Endothelial cell (in vitro differentiated cells): ENCODE measurements around the gene PTPN1. TPM values are rescaled to one million over a fixed set of nuclear protein-coding genes. Genes with fewer than 3 reads are reported as not detected.

Experiments
- DNase-seq: peaks from one replicate; pipeline ENCODE4 v3.0.0; 2021; ENCODE audit warnings: low spot score
- H3K27ac Mint-ChIP-seq: one replicate; pipeline ENCODE4 v1.8.0; 2021; ENCODE audit warnings: mixed read lengths, inconsistent platforms; ENCODE audit not compliant: unreplicated experiment
- H3K27me3 Mint-ChIP-seq: one replicate; pipeline ENCODE4 v1.8.0; 2021; ENCODE audit warnings: mild to moderate bottlenecking, moderate library complexity, mixed read lengths, inconsistent platforms; ENCODE audit not compliant: unreplicated experiment
- H3K36me3 Mint-ChIP-seq: one replicate; pipeline ENCODE4 v1.8.0; 2021; ENCODE audit warnings: mild to moderate bottlenecking, low read depth, mixed read lengths, inconsistent platforms; ENCODE audit not compliant: unreplicated experiment
- H3K4me1 Mint-ChIP-seq: one replicate; pipeline ENCODE4 v1.8.0; 2021; ENCODE audit warnings: mild to moderate bottlenecking, mixed read lengths, inconsistent platforms; ENCODE audit not compliant: unreplicated experiment
- H3K4me3 Mint-ChIP-seq: one replicate; pipeline ENCODE4 v1.8.0; 2021; ENCODE audit warnings: mild to moderate bottlenecking, mixed read lengths, inconsistent platforms; ENCODE audit not compliant: unreplicated experiment
- H3K9me3 Mint-ChIP-seq: one replicate; pipeline ENCODE4 v1.8.0; 2021; ENCODE audit warnings: mixed read lengths, inconsistent platforms; ENCODE audit not compliant: unreplicated experiment
- CTCF ChIP-seq: fragments of 200-600 bp; sonication (generic); IDR thresholded peaks from one replicate; pipeline ENCODE4 v1.5.0; 2021; ENCODE audit warnings: antibody characterized with exemption; ENCODE audit not compliant: unreplicated experiment
- total RNA-seq: library from RNA; stranded (reverse); fragmentation: NEBNext Ultra II Directional; extraction: Animal tissue kit (Norgen Biotek cat#: 25700); gene quantifications from one replicate; pipeline ENCODE4 v1.2.1, GENCODE V29; 2021; ENCODE audit not compliant: unreplicated experiment

PTPN1 gene
- total RNA-seq, 1 donor from 2014 or later = 46.0 TPM

GRCh38 chr20:50561379-50562078 lies 51.3 kb downstream of the PTPN1 start:
- Mint-ChIP-seq H3K27me3 (peaks cover 4% of the 10 kb centered on the region), H3K4me3 (no peak overlapping the region), H3K27ac (no peak overlapping the region), H3K4me1 (peaks cover 9% of the 10 kb centered on the region), H3K36me3 (peaks cover 18% of the 10 kb centered on the region), H3K9me3 (no peaks in the 10 kb centered on the region)
- TF ChIP-seq CTCF = no peak
- DNase-seq = no peak

- Mint-ChIP-seq H3K36me3 (peaks cover 22% of the 10 kb centered on the region), H3K27ac (no peak overlapping the region), H3K9me3 (no peaks in the 10 kb centered on the region), H3K4me1 (peaks cover 9% of the 10 kb centered on the region), H3K4me3 (peak overlapping the region; percentile 37), H3K27me3 (peaks cover 4% of the 10 kb centered on the region)
- no peak for DNase-seq
- TF ChIP-seq CTCF = no peak
These were observed 52.1 kb downstream of the PTPN1 start for GRCh38 chr20:50562262-50562701.

- no peak for TF ChIP-seq CTCF
- Mint-ChIP-seq H3K36me3 (peaks cover 22% of the 10 kb centered on the region), H3K9me3 (no peaks in the 10 kb centered on the region), H3K27me3 (peaks cover 3% of the 10 kb centered on the region), H3K4me1 (peaks cover 8% of the 10 kb centered on the region), H3K4me3 (no peak overlapping the region), H3K27ac (peak overlapping the region; percentile 31)
- no peak for DNase-seq
These were observed 53.2 kb downstream of the PTPN1 start for GRCh38 chr20:50563133-50563944.

GRCh38 chr20:50565383-50565782 lies 55.2 kb downstream of the PTPN1 start:
- no peak overlapping the region for H3K27ac Mint-ChIP-seq
- peaks cover 3% of the 10 kb centered on the region for H3K4me1 Mint-ChIP-seq
- H3K4me3 Mint-ChIP-seq = peak overlapping the region; percentile 25
- DNase-seq = no peak
- no peaks in the 10 kb centered on the region for H3K9me3 Mint-ChIP-seq
- TF ChIP-seq CTCF = no peak
- peaks cover 33% of the 10 kb centered on the region for H3K36me3 Mint-ChIP-seq
- H3K27me3 Mint-ChIP-seq = peaks cover 5% of the 10 kb centered on the region

GRCh38 chr20:50565871-50566270 lies 55.7 kb downstream of the PTPN1 start:
- peaks cover 5% of the 10 kb centered on the region for H3K27me3 Mint-ChIP-seq
- TF ChIP-seq CTCF = no peak
- H3K27ac Mint-ChIP-seq = no peak overlapping the region
- DNase-seq = no peak
- H3K4me1 Mint-ChIP-seq = peaks cover 3% of the 10 kb centered on the region
- H3K4me3 Mint-ChIP-seq = no peak overlapping the region
- peaks cover 33% of the 10 kb centered on the region for H3K36me3 Mint-ChIP-seq
- no peaks in the 10 kb centered on the region for H3K9me3 Mint-ChIP-seq
